DMS 273 treated with DMSO at 0.1 percent for 48 hours (cell line): ENCODE results near the gene ARHGDIB.

Experiments
- DNase-seq: peaks from one replicate; lab custom pipeline; 2025; lab: John Stamatoyannopoulos, UW

ARHGDIB gene

DNA sequence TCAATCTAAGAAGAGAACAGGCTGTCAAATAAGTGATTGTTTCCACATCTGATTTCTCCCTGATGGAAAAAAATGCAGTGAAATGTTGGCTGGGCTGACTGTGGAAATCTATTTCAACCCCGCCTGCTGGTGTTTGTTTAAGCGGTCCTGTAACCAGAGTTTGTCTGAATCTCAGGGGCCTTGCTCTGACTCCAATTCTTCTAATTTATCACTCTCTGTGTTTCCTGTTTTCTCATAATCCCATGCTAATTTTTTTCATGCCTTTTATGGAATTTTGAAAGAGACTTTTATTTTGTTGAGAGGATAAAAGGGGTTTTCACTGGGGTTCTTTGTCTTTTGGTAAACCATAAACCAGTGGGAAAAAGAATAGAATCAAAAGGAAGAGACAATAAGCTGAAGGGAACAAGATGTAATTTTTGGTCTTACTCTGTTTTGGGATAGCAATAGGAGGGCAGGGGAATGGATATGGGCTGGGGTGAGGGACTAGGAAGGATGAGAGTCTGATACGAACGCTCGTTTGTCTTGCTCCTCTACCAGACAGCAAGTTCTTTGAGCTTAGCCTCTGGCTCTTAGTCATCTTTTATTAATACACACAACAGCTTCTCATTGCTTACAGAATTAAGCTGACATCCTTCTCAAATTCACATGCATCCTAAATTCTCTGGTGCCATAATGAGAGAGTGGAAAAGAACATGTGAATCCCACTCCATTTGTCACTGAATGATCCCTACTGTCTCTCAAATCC lies 67.7 kb downstream of the ARHGDIB start:
- no peak for DNase-seq

- no peak for DNase-seq
Observed at GRCh38 chr12:14892726-14893505, 68.5 kb downstream of the ARHGDIB start.
